Esophagus (tissue), 2 donors: ENCODE data around the gene PTPRS. TPM values are rescaled to one million over a fixed set of nuclear protein-coding genes. Genes with fewer than 3 reads are reported as not detected.

Experiments used
- H3K27ac ChIP-seq, 2 donors: one replicate each; pipeline ENCODE4 v1.5.1; 2013; ENCODE audit warnings: low read depth in 2 of 2, mild to moderate bottlenecking in 2 of 2, inconsistent platforms in 1 of 2, low read length in 1 of 2, moderate library complexity in 1 of 2
- H3K27me3 ChIP-seq, 2 donors: one replicate each; pipeline ENCODE4 v1.6.1; 2013; ENCODE audit warnings: low read length in 2 of 2, control low read depth in 1 of 2, mild to moderate bottlenecking in 1 of 2; ENCODE audit not compliant: insufficient read depth in 2 of 2, control insufficient read depth in 1 of 2
- H3K36me3 ChIP-seq, 2 donors: one replicate each; pipeline ENCODE4 v1.6.1; 2013; ENCODE audit warnings: low read length in 1 of 2; ENCODE audit not compliant: control insufficient read depth in 2 of 2, insufficient read depth in 2 of 2
- H3K4me1 ChIP-seq, 2 donors: one replicate each; pipeline ENCODE4 v1.6.1; 2013; ENCODE audit warnings: low read length in 1 of 2; ENCODE audit not compliant: control insufficient read depth in 2 of 2, insufficient read depth in 2 of 2
- H3K4me3 ChIP-seq, 2 donors: one replicate each; pipeline ENCODE4 v1.5.1; 2013; ENCODE audit warnings: low read length in 2 of 2, mild to moderate bottlenecking in 2 of 2, low read depth in 1 of 2, moderate library complexity in 1 of 2
- H3K9me3 ChIP-seq, 2 donors: one replicate each; pipeline ENCODE4 v1.6.1; 2013; ENCODE audit warnings: mild to moderate bottlenecking in 2 of 2, low read depth in 1 of 2, low read length in 1 of 2, moderate library complexity in 1 of 2; ENCODE audit not compliant: control insufficient read depth in 2 of 2, insufficient read depth in 1 of 2
- WGBS, 2 donors: extraction: QIAGEN DNeasy Blood & Tissue Kit; methylation state at CpG; one replicate each; pipeline ENCODE4 v1.1.7; 2013; 5-methylcytosine and 5-hydroxymethylcytosine counted together
- polyA plus RNA-seq, 2 donors: library from polyadenylated mRNA; stranded (reverse); fragments of 200-250 nt; gene quantifications; one replicate each; pipeline ENCODE4 v1.2.3, GENCODE V29; 2013
- donor health status: healthy with polysubstance abuse.
- donor health status: Bipolar disorder and iron deficiency.

PTPRS gene
- polyA plus RNA-seq, 2 donors: 11.3 to 18.3 TPM

DNA sequence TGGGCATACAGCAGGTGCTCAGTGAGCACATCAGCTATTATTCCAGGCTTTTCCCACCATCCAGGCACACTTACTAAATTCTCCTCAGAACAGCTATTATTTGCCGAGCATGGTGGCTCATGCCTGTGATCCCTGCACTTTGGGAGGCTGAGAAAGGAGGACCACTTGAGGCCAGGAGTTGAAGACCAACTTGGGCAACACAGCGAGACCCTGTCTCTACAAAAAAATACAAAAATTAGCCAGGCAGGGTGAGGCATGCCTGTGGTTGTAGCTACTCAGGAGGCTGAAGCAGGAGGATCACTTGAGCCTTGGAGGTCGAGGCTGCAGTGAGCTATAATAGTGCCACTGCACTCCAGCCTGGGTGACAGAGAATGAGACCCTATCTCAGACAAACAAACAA is 35.4 kb downstream of the PTPRS start:
- Histone ChIP-seq H3K36me3 (no peaks in the 10 kb centered on the region), H3K4me3 (no peak overlapping the region), H3K9me3 (no peaks in the 10 kb centered on the region), H3K4me1 (peaks cover 2 to 6% of the 10 kb centered on the region in 2 donors), H3K27me3 (no peaks in the 10 kb centered on the region), H3K27ac (no peak overlapping the region)
- WGBS, 2 donors: 87 to 93% methylated on average over 3 of the region's 3 CpGs

- Histone ChIP-seq H3K9me3 (no peaks in the 10 kb centered on the region), H3K27ac (no peak overlapping the region), H3K36me3 (no peaks in the 10 kb centered on the region), H3K4me1 (peaks cover 2 to 4% of the 10 kb centered on the region in 2 donors), H3K4me3 (no peak overlapping the region), H3K27me3 (no peaks in the 10 kb centered on the region)
- WGBS, 2 donors: 84 to 85% methylated on average over 6 of the region's 6 CpGs
These were observed 36.1 kb downstream of the PTPRS start for GRCh38 chr19:5304486-5304885.

DNA sequence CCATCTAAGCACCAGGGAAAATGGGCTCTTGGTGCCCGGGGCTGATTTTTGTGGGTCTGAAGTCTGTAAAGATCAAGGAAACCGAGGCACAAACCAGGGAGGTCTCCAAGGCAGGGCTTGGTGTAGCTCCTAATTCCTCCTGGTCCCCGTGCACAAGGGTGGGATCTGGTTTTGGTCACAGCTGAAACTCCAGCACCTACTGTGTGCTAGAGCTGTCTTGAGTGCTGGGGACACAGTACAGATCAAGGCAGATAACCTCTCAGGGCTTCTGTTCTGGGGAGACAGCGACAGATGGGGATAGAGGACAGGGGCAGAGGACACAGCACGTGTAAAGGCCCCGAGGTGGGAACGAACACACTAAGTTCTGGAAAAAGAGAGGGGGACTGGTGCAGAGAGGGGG is 37.4 kb downstream of the PTPRS start:
- Histone ChIP-seq H3K4me1 (peaks cover 0 to 8% of the 10 kb centered on the region in 2 donors), H3K9me3 (no peaks in the 10 kb centered on the region), H3K4me3 (no peak overlapping the region), H3K27ac (no peak overlapping the region), H3K36me3 (no peaks in the 10 kb centered on the region), H3K27me3 (no peaks in the 10 kb centered on the region)
- WGBS, 2 donors: 86 to 91% methylated on average over 7 of the region's 7 CpGs

- Histone ChIP-seq H3K4me3 (no peak overlapping the region), H3K9me3 (no peaks in the 10 kb centered on the region), H3K4me1 (peaks cover 0 to 8% of the 10 kb centered on the region in 2 donors), H3K27me3 (no peaks in the 10 kb centered on the region), H3K36me3 (no peaks in the 10 kb centered on the region), H3K27ac (no peak overlapping the region)
- 73 to 79% methylated on average over 9 of the region's 9 CpGs for WGBS, 2 donors
These were observed 38.2 kb downstream of the PTPRS start for GRCh38 chr19:5302396-5302795.

DNA sequence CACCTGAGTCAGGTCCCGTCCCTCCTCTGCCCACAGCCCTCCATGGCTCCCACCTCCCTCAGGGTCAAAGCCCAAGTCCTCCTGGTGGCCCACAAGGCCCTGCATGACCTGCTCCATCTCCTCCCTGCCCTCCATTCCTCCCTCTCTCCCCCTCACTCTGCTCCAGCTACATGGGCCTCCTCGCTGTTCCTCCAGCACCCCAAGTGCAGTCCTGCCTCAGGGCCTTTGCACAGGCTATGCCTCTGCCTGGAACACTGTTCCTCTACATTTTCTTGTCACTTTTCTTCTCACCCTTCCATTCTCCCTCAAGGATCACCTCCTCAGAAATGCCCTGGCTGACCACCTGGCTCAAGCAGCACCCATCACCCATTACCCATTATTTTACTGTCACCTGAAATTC is 41.5 kb downstream of the PTPRS start:
- peaks cover 0 to 12% of the 10 kb centered on the region in 2 donors for H3K4me1 ChIP-seq
- H3K27ac ChIP-seq: no peak overlapping the region
- no peaks in the 10 kb centered on the region for H3K27me3 ChIP-seq
- H3K9me3 ChIP-seq: no peaks in the 10 kb centered on the region
- WGBS, 2 donors: 93 to 94% methylated on average over 2 of the region's 2 CpGs
- no peaks in the 10 kb centered on the region for H3K36me3 ChIP-seq
- H3K4me3 ChIP-seq: no peak overlapping the region

DNA sequence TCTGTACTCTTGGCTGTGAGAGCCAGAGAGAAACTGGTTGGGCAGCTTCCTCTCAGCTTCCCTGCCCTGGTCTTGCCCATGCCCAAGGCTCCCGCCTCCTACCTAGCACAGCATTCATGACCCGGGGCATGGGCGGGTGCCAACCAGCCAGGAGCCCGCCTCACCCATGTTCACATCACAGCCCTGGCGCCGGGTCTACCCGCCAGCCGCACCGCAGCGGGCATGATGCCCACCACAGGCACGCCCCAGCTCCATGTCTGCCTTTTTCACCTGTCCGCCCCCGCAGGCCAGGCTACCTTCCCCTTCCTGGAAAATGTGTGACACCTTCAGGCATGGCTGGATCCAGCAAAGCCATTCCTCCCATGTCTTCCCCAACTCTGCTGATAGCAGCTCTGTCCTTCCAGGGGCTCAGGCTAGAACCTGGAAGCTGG is 42.1 kb downstream of the PTPRS start:
- no peaks in the 10 kb centered on the region for H3K9me3 ChIP-seq
- WGBS, 2 donors: 51 to 64% methylated on average over 13 of the region's 13 CpGs
- peaks cover 0 to 12% of the 10 kb centered on the region in 2 donors for H3K4me1 ChIP-seq
- peak overlapping the region in 1 of 2 donors; percentile 26 for H3K27ac ChIP-seq
- H3K4me3 ChIP-seq: no peak overlapping the region
- H3K27me3 ChIP-seq: no peaks in the 10 kb centered on the region
- H3K36me3 ChIP-seq: no peaks in the 10 kb centered on the region

DNA sequence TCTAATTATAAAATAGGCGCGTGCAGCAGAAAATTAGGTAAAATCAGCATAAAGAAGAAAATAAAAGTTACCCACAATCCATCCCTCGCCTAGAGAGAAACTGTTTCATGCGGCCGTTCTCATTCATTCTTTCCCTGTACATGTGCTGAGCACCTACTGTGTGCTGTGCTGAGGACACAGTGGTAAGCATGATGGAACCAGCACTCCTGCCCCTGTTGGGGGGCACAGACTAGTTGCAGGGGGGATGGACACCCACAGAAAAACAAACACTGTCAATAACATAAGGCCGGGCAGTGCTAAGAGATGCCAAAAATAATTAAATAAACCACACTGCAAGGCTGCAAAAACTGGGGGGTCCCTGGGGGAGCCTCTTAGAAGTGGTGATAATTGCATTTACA is 43.3 kb downstream of the PTPRS start:
- no peak overlapping the region for H3K27ac ChIP-seq
- no peaks in the 10 kb centered on the region for H3K27me3 ChIP-seq
- no peak overlapping the region for H3K4me3 ChIP-seq
- peaks cover 4 to 15% of the 10 kb centered on the region in 2 donors for H3K4me1 ChIP-seq
- H3K36me3 ChIP-seq: no peaks in the 10 kb centered on the region
- no peaks in the 10 kb centered on the region for H3K9me3 ChIP-seq
- 92% methylated on average over 6 of the region's 6 CpGs for WGBS, 2 donors

GRCh38 chr19:5296457-5297271 is 43.9 kb downstream of the PTPRS start:
- no peak overlapping the region for H3K4me3 ChIP-seq
- H3K9me3 ChIP-seq: no peaks in the 10 kb centered on the region
- no peaks in the 10 kb centered on the region for H3K27me3 ChIP-seq
- 83 to 85% methylated on average over 16 of the region's 16 CpGs for WGBS, 2 donors
- peaks cover 8 to 21% of the 10 kb centered on the region in 2 donors for H3K4me1 ChIP-seq
- H3K27ac ChIP-seq: no peak overlapping the region
- no peaks in the 10 kb centered on the region for H3K36me3 ChIP-seq

DNA sequence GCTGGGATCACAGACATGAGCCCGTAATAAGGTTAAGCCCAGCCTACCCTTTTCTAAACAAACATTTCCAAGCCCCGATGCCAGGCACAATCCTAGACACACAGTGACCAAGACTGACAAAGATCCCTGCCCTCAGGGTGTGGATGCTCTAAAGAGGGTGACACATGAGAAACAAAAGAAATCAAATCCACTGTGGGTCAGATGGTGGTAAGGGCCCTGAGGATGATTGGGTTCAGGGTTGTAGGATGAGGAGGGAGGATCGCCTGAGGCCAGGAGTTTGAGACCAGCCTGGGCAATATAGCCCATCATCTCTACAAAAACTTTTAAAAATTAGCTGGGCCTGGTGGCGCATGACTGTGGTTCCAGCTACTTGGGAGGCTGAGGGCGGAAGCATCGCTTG is 44.6 kb downstream of the PTPRS start:
- Histone ChIP-seq H3K4me3 (no peak overlapping the region), H3K9me3 (no peaks in the 10 kb centered on the region), H3K27ac (no peak overlapping the region), H3K4me1 (peaks cover 12 to 23% of the 10 kb centered on the region in 2 donors), H3K27me3 (no peaks in the 10 kb centered on the region), H3K36me3 (no peaks in the 10 kb centered on the region)
- WGBS, 2 donors: 87 to 90% methylated on average over 6 of the region's 6 CpGs
